ENCODE data around the gene TGFB3.

GRCh38 chr14:75970989-75971388, 10.8 kb downstream of the TGFB3 start:
- TF ChIP-seq TAF1 (IDR thresholded peaks at IDR 0.05; ENCODE audit: borderline replicate concordance, low read depth, low read length) (no peak), POLR2A (IDR thresholded peaks at IDR 0.05; ENCODE audit: low read depth, low read length) (no peak)
